Measurements from ENCODE around the gene KIAA0513. TPM values are rescaled to one million over a fixed set of nuclear protein-coding genes. Genes with fewer than 3 reads are reported as not detected.

The KIAA0513 gene
- total RNA-seq, 4 donors from 2014 or later: 6.2 to 8.4 (median 7.5) TPM

DNA sequence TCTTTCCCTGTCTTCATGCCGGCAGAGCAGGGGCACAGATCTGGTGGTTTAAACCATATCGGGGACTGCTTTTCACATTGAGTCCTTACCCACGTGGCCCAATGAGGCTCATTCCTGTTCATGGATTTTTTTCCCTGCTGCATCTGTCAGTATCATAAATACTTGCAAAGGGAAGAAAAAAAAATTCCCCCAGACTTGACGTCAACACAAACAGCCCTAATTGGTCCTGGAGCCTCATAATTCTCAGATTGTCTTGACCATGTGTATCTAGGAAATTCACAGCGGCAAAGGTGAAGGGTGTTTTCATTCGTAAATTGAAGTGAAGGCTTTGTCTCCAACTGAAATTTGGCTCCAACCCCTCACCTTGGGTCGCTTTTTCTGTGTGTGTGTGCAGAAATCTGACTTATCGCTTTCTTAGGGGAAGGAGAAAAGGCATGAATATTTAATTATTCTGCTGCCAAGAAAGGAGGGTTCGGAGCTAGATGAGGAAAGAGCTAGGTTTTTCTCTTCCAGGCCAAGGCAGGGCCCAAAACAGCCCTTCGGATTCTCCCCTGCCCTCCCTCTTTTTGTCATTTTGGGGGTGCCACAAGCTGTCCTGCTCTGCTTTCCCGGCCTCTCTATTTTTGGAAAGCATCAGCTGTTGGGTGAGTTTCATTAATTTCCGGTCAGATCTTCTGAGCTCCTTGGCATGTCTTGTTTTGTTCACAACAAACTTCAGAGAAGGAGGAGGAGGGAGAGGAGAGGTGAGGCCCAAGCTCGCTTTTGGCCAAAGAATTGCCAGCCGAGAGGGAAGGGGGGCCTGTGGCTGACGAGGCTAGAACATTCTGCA, 102.5 kb downstream of the KIAA0513 start:
- no peaks in the 10 kb centered on the region for H3K9me3 ChIP-seq
- DNase-seq: no peak
- intact Hi-C loops (cut with DNase I): no loop called here
- H3K4me1 ChIP-seq: peaks cover 10 to 42% of the 10 kb centered on the region in 2 donors
- peak overlapping the region in 2 of 3 donors; percentile 51 to 64 for H3K27ac ChIP-seq
- no peaks in the 10 kb centered on the region for H3K27me3 ChIP-seq
- H3K4me3 ChIP-seq (replicated peaks in 1 of 3): no peak overlapping the region
- no peak for TF ChIP-seq POLR2A (IDR thresholded peaks at IDR 0.05)
- TF ChIP-seq, protein P1, sequence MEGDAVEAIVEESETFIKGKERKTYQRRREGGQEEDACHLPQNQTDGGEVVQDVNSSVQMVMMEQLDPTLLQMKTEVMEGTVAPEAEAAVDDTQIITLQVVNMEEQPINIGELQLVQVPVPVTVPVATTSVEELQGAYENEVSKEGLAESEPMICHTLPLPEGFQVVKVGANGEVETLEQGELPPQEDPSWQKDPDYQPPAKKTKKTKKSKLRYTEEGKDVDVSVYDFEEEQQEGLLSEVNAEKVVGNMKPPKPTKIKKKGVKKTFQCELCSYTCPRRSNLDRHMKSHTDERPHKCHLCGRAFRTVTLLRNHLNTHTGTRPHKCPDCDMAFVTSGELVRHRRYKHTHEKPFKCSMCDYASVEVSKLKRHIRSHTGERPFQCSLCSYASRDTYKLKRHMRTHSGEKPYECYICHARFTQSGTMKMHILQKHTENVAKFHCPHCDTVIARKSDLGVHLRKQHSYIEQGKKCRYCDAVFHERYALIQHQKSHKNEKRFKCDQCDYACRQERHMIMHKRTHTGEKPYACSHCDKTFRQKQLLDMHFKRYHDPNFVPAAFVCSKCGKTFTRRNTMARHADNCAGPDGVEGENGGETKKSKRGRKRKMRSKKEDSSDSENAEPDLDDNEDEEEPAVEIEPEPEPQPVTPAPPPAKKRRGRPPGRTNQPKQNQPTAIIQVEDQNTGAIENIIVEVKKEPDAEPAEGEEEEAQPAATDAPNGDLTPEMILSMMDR (IDR thresholded peaks at IDR 0.05): no peak
- no peaks in the 10 kb centered on the region for H3K36me3 ChIP-seq
- 58 to 70% methylated on average over 15 of the region's 15 CpGs for WGBS, 2 donors

DNA sequence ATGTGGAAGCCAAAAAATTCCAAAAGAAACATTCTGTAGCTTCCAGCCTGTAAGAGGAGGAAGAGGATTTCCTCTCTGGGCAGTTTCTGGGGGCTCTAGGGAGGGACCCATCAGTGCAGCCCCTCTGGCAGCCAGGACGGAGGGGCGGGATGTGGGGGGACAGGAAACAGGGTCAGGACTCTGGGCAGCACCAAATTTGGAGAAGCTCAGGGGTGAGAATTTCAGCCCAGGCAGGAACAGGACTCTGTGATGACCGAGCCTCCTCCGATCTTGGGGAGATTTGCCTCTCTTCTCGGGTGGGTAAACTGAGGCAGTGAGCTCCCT, 103.1 kb downstream of the KIAA0513 start:
- WGBS, 2 donors: 54 to 70% methylated on average over 4 to 5 of the region's 5 CpGs
- peaks cover 10 to 43% of the 10 kb centered on the region in 2 donors for H3K4me1 ChIP-seq

DNA sequence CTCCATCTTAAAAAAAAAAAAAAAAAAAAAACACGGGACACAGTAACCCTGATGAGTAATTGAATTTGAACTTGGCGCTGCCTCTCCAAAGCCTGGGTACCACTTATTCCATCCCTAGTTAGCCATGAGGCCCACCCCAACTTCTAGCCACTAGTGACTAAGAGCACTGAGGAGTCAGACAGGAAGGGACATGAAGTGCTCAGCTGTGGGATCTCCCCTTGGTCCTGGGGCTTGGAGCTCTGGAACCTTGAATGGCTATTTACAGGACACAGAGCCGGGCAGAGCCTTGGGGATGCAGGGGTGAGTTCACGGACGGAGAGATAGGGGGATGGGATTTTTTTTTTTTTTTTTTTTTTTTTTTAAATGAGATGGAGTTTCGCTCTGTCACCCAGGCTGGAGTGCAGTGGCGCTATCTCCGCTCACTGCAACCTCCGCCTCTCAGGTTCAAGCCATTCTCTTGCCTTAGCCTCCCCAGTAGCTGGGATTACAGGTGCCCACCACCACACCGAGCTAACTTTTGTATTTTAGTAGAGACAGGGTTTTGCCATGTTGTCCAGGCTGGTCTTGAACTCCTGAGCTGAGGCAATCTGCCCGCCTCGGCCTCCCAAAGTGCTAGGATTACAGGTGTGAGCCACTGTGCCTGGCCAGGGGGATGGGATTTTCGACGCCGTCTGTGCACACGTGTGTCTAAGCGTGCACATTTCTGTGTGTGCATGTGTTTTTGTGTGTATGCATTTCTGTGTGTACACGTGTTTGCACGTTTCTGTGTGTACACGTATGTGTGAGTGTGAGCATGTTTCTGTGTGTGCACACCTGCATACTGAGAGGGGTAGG, 105.1 kb downstream of the KIAA0513 start:
- TF ChIP-seq, protein P1 (IDR thresholded peaks at IDR 0.05): no peak
- TF ChIP-seq POLR2A (IDR thresholded peaks at IDR 0.05): no peak
- Histone ChIP-seq H3K27ac (no peak overlapping the region), H3K9me3 (no peaks in the 10 kb centered on the region), H3K4me1 (peaks cover 12 to 42% of the 10 kb centered on the region in 2 donors), H3K4me3 (replicated peaks in 1 of 3) (no peak overlapping the region), H3K27me3 (no peaks in the 10 kb centered on the region), H3K36me3 (no peaks in the 10 kb centered on the region)
- intact Hi-C loops (cut with DNase I): no loop called here
- DNase-seq: no peak
- whole genome bisulfite sequencing, 2 donors: 91 to 97% methylated on average over 19 to 20 of the region's 20 CpGs

More for the DNA sequence above, 103.1 kb downstream of the KIAA0513 start:
- no peaks in the 10 kb centered on the region for H3K9me3 ChIP-seq
- no peak overlapping the region for H3K4me3 ChIP-seq (replicated peaks in 1 of 3)
- DNase-seq: no peak
- H3K27ac ChIP-seq: peak overlapping the region in 2 of 3 donors; percentile 51 to 64
- TF ChIP-seq, protein P1 (IDR thresholded peaks at IDR 0.05): no peak
- no peaks in the 10 kb centered on the region for H3K36me3 ChIP-seq
- H3K27me3 ChIP-seq: no peaks in the 10 kb centered on the region
- intact Hi-C loops (cut with DNase I): no loop called here

DNA sequence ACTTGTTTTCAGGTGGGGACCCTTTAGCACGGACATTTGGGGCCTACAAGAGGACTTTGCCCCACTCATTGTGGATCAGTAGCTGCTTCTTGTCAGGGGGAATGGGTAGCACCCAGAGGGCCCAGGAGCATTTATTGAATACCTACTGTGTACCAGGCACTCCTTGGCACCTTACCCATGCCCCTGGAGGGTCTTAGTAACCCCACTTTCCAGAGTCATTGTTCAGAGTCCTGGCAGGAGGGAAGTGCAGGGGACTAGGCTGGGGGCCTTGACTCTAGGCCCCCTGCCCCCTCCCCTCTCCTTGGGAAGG, 105.7 kb downstream of the KIAA0513 start:
- Histone ChIP-seq H3K27me3 (no peaks in the 10 kb centered on the region), H3K4me1 (peaks cover 16 to 47% of the 10 kb centered on the region in 2 donors), H3K27ac (no peak overlapping the region), H3K36me3 (no peaks in the 10 kb centered on the region), H3K4me3 (replicated peaks in 1 of 3) (no peak overlapping the region), H3K9me3 (no peaks in the 10 kb centered on the region)
- TF ChIP-seq, protein P1 (IDR thresholded peaks at IDR 0.05): no peak
- TF ChIP-seq POLR2A (IDR thresholded peaks at IDR 0.05): no peak
- no peak for DNase-seq
- intact Hi-C loops (cut with DNase I): no loop called here
- WGBS, 2 donors: 100% methylated on average over 1 of the region's 1 CpG

Measured in thyroid gland (tissue), 4 donors.